ENCODE measurements around the gene USP7.

DNA sequence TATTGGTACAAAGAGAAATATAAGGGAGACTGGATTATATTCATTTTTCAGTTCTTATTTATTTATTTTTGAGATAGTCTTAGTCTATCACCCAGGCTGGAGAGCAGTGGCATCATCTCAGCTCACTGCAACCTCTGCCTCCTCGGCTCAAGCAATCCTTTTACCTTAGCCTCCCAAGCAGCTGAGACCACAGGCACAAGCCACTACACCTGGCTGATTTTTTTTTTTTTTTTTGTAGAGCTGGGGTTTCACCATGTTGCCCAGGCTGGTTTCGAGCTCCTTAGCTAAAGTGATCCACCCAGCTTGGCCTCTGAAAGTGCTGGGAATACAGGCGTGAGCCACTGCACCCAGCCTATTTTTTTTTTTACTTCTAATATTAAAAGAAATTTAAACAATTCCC is 40.1 kb upstream of the USP7 start:
- TF ChIP-seq EZH2 (IDR thresholded peaks at IDR 0.05; ENCODE audit: insufficient read depth, poor library complexity, severe bottlenecking) (no peak), EZH2phosphoT487 (IDR thresholded peaks at IDR 0.05; ENCODE audit: insufficient read depth, low read depth) (no peak)

Data from GM23248 (cell line).